Stimulated activated CD8-positive, alpha-beta memory T cell treated with anti-CD3 and anti-CD28 coated beads, Interleukin-12 subunit alpha, Interleukin-12 subunit beta, amount 100 ng/mL, for 4 hours (primary cell): ENCODE measurements around the gene SLC23A1.

Experiments used
- DNase-seq: peaks from one replicate; pipeline ENCODE4 v3.0.0-alpha.2; 2020; ENCODE audit warnings: low read depth

The SLC23A1 gene

DNA sequence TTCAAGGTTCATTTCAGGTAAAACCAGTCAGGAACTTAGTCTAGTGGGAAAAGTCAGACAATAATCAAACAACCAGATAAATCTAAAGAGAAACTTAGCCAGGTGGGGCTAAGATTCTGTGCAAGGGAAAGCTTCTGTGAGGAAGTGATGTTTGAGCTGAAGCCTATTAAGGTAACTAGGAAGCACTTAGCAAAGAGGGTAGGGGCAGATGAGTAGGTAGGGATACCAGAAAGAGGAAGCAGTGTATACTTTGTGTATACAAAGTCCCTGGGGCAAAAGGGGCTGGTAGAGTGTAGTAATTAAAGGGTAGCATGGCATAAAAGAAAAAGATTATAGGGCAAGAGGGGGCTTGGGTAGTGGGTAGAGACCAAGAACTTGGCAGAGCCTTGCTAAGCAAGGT lies 24.4 kb upstream of the SLC23A1 start:
- no peak for DNase-seq

GRCh38 chr5:139406963-139407362 lies 23.9 kb upstream of the SLC23A1 start:
- no peak for DNase-seq

GRCh38 chr5:139404484-139404840 lies 21.4 kb upstream of the SLC23A1 start:
- no peak for DNase-seq

GRCh38 chr5:139403787-139404483 lies 20.8 kb upstream of the SLC23A1 start, which contains the start of gene SPATA24:
Gene SPATA24 (minus strand): TSS chr5:139404089. CDS start chr5:139404060, 29 bp downstream.
- DNase-seq, result peak; percentile 96

DNA sequence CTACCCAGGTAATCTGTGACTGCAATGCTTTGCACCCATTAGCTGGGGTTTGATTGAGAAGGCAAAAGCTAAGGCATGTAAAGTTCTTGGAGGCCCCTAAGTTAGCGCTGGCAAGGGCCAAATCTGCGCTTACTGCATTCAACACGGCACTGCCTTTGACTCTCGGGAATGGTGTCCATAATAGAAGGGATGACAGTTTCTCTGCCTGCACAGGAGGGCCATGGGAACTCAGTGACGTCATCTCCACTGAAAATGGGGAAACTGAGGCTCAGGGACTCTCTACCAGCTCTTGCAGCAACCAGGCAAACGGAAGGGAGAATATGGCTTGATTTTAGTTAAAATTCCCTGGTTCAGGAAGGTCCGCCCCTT lies 20.3 kb upstream of the SLC23A1 start:
- no peak for DNase-seq

DNA sequence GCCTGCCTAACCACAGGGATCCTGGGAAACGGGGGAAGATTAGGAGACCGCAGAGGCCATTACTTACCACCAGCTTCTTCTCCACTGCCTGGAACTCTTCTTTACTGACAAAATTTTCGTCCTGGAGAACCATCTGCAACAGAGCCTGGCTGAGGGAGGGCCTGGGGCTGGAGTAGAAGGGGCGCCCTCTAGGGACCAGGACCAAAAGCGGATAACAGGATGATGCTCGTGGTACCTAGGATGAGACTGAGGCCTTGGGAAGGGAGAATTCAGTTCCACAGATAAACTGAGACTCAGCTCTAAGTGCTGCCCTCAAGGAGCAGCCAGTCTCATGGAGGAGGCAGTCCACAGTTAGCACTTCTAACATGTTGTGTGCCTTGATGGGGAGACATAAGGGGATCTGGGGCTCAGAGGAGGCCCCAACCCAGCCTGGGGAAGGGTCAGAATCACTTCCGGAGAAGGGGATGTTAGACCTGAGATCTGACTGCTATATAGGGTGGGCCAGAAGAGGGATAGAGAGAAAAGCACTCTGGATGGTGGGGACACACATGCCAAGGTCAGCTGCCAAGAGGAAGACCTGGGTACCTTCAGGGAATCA lies 19.6 kb upstream of the SLC23A1 start:
- no peak for DNase-seq

DNA sequence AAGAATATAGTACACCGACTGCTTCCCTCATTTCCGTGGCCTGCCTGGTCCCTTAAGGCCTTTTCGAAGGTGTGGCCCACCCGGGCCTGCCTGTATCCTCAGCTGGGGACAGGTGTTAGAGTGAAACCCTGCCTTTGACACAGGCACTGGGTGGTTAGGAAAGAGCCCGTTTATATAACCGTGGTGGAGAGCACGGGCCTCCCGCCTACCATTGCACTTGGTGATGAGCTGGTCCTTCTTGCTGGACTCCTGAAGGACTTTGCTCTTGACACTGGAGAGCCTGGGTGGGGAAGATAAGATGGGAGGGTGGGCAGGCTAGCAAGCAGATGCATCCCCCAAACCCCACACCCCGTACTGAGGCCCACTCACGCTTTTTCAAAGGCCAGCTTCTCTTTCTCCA lies 18.4 kb upstream of the SLC23A1 start:
- no peak for DNase-seq

GRCh38 chr5:139399501-139400121 lies 16.5 kb upstream of the SLC23A1 start:
- no peak for DNase-seq

- DNase-seq, result no peak
Observed at GRCh38 chr5:139397921-139398320, 14.8 kb upstream of the SLC23A1 start.

DNA sequence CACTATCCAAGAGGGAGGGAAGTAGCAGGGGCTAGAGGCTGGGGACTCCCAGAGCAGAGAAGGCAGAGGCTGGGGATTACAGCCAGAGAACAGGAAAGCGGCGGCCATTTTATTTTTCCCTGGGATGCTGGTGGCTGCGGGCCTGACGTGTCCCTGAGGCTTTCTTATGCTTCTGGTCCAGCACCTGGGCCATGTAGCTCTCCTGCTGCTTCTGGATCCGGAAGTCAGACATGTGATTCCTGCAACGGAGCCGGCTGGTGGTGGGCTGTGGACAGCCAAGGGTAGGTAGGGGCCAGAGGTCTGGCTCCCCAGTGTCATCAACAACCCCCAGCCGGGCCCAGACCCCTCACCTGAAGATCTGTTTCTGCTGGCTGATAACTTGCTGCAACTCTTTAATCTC lies 13.6 kb upstream of the SLC23A1 start:
- DNase-seq, result no peak

GRCh38 chr5:139395844-139396640 lies 12.9 kb upstream of the SLC23A1 start:
- no peak for DNase-seq

GRCh38 chr5:139394654-139395566 lies 11.8 kb upstream of the SLC23A1 start, which contains the start of gene PROB1:
Gene PROB1 (minus strand): TSS chr5:139395104. CDS start chr5:139395081, 23 bp downstream.
- no peak for DNase-seq

GRCh38 chr5:139394123-139394653 lies 11.1 kb upstream of the SLC23A1 start:
- peak; percentile 39 for DNase-seq

DNA sequence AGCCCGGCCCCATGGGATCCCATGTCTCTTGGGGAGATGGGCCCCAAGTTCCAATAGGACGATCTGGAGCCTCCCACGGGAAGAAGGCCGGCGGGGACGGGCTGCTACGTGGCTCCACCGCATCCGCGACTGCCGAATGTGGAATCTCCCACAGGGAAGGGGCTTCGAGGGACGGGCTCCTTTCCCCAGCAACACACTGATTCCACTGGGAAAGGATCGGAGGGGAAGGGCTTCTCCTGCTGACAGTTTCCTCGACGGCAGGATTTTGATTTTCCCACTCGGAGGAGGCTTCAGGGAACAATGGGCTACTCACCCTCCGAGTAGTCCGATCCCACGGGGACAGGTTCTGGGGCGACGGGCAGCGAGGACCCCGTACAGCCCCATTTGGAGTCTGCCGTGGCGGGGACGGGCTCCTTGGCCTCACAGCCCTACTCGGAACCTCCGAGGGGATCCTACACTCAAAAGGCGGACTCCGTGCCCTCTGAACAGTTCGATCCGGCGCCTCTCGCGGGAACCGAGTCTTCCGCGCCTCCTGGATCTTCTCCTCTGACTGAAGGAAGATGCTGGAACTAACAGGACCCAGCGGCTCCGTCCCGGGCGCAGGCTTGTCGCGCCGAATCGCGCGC lies 10.5 kb upstream of the SLC23A1 start:
- no peak for DNase-seq

DNA sequence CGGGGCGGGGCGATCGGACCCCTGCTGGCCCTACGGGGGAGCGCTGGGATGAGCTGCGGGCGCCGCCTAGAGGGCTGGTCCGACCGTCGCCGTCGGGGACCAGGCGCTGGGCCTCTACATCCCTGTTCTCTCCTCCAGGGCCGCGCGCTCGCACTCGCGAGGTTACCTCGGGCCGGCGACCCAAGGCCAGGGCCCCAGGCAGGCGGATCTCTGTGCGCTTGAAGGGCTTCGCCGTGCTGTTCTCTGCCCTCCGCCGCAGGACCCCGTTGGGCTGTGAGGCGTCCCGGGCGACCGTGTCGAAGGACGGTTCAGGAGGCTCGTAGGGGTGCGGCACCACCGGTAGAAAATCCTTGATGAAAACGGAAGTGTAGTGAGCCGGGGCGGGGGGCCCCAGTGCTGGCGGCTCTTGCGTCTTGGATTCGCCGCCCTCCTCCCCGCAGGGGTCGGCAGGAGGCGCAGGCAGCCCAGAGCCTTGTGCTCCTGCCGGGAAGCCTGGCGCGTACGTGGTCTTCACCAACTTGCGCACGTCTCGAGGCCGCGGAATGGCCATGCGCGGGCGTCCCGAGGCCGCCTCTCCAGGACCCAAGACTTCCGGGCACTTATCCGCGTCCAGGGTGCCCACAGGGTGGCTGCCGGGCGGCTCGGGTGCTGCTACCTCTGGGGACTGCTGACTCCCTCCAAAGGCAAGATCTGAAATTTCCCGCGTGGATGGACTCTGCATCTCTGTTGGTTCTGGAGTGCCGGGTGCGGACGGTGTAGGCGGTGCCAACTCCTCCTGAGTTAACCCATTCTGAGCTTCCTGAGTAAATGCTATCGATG lies 9.8 kb upstream of the SLC23A1 start:
- peak; percentile 62 for DNase-seq

DNA sequence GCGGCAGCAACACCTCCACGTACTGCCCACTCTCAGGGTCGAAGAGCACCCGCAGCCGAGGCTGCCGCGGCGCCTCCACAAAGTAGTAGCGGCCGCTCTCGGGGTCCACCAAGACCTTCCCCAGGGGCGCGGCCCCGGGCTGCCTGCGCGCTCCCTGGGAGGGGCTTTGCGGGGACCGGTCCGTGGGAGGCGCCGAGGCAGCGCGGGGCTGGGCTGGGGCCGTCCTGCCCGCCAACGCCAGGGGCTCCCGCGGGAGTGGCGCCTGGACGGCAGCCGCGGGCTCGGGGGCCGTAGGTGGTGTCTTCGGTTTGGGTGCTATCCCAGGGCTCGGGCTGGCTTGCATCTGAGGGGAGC lies 9.2 kb upstream of the SLC23A1 start:
- no peak for DNase-seq

- DNase-seq, result no peak
Observed at GRCh38 chr5:139391570-139392323, 8.7 kb upstream of the SLC23A1 start.

DNA sequence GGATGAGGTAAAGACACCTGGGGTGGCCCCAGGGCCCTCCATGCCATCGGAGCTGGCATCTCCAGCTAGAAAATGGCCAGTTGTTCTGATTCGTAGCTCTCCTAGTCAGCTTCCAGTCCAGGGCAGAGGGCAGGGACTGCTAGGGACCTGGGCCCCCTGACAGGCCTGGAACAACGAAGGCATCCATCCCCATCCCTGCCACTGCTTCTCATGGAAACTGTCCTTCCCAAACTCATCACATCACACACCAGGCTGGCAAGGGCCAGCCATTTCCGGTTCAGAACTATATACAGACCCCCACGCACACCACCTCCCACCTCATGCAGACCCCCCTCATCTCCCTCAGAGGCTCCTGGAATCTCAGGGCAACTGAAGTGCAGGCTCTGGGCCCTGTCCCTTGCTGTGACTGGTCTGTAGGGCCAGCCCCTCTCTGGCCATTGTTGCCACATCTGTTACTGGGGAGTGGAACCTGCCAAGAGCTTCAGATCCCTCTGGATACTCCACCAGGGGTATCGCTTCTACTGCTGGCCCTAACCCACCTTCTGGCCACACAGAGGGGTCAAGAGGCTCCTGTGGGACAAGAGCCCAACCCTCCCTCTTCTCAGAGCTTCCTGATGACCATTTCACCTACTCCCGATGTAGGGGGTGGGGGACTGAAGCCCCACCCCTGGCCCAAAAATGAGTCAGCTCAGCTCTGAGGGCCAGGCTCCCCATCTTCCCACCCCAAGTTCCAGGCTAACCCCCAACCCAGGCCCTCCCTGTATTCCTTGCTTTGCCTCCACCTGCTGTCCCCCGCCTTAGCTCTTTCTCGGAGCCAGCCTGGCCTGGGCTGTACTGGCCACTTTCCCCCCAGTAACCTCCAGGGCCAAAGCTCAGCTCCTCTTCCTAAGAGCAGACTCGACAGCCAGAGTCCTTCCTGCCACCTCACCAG lies 7.8 kb upstream of the SLC23A1 start:
- no peak for DNase-seq
